GM23338 (cell line): ENCODE results near the gene PCSK5. TPM values are rescaled to one million over a fixed set of nuclear protein-coding genes. Genes with fewer than 3 reads are reported as not detected.

Experiments
- ATAC-seq: fragments of 200-7000 bp; cut with Tn5 transposase; 3 replicates; pipeline ENCODE4 v1.9.1; 2020
- DNase-seq: peaks from one replicate; pipeline ENCODE4 v3.0.0-alpha.2; 2015; ENCODE audit warnings: low spot score
- H2AFZ ChIP-seq: fragments of 200-600 bp; sonication (generic); 2 replicates; pipeline ENCODE4 v1.8.0; 2016; ENCODE audit warnings: antibody characterized with exemption, mild to moderate bottlenecking, moderate library complexity
- H3F3A ChIP-seq: fragments of 200-600 bp; sonication (generic); replicated peaks from 2 replicates; pipeline ENCODE4 v1.8.0; 2017; ENCODE audit warnings: antibody characterized with exemption, mixed run types, low read depth
- H3K27ac ChIP-seq: fragments of 200-600 bp; sonication (generic); 2 replicates; pipeline ENCODE4 v1.6.1; 2016; ENCODE audit warnings: low read depth
- H3K27me3 ChIP-seq: fragments of 200-600 bp; sonication (generic); 2 replicates; pipeline ENCODE4 v1.8.0; 2016; ENCODE audit warnings: mild to moderate bottlenecking, mixed run types, moderate library complexity; ENCODE audit not compliant: insufficient read depth
- H3K36me3 ChIP-seq: fragments of 200-600 bp; sonication (generic); 2 replicates; pipeline ENCODE4 v1.8.0; 2016; ENCODE audit warnings: mild to moderate bottlenecking; ENCODE audit not compliant: insufficient read depth
- H3K4me1 ChIP-seq: fragments of 200-600 bp; sonication (generic); 2 replicates; pipeline ENCODE4 v1.8.0; 2016; ENCODE audit warnings: mild to moderate bottlenecking, moderate library complexity; ENCODE audit not compliant: insufficient read depth
- H3K4me2 ChIP-seq: fragments of 200-600 bp; sonication (generic); 2 replicates; pipeline ENCODE4 v1.7.1; 2017; ENCODE audit warnings: mixed run types
- H3K4me3 ChIP-seq: fragments of 200-600 bp; sonication (generic); 2 replicates; pipeline ENCODE4 v1.6.1; 2016; ENCODE audit warnings: mixed run types
- H3K79me2 ChIP-seq: fragments of 200-600 bp; sonication (generic); replicated peaks from 2 replicates; pipeline ENCODE4 v1.8.0; 2017; ENCODE audit warnings: mild to moderate bottlenecking; ENCODE audit not compliant: insufficient read depth
- H3K9me2 ChIP-seq: fragments of 200-600 bp; sonication (generic); 2 replicates; pipeline ENCODE4 v1.8.0; 2017; ENCODE audit not compliant: insufficient read depth
- H4K20me1 ChIP-seq: fragments of 200-600 bp; sonication (generic); replicated peaks from 2 replicates; pipeline ENCODE4 v1.8.0; 2017; ENCODE audit warnings: mild to moderate bottlenecking; ENCODE audit not compliant: insufficient read depth
- H3K27ac Mint-ChIP-seq: 2 replicates; pipeline ENCODE4 v1.8.0; 2020; ENCODE audit warnings: inconsistent platforms, mild to moderate bottlenecking, moderate library complexity, mixed read lengths
- H3K27me3 Mint-ChIP-seq: 3 replicates; pipeline ENCODE4 v1.8.0; 2022; ENCODE audit warnings: low read depth, mild to moderate bottlenecking, moderate library complexity, mixed read lengths, inconsistent platforms; ENCODE audit not compliant: insufficient read depth, poor library complexity
- H3K36me3 Mint-ChIP-seq: 3 replicates; pipeline ENCODE4 v1.8.0; 2021; ENCODE audit warnings: low read depth, mild to moderate bottlenecking, inconsistent platforms, moderate library complexity, mixed read lengths
- H3K4me1 Mint-ChIP-seq: 3 replicates; pipeline ENCODE4 v1.8.0; 2020; ENCODE audit warnings: mild to moderate bottlenecking, inconsistent platforms, mixed read lengths
- H3K4me3 Mint-ChIP-seq: 3 replicates; pipeline ENCODE4 v1.8.0; 2021; ENCODE audit warnings: moderate library complexity, mild to moderate bottlenecking, inconsistent platforms, mixed read lengths
- H3K9me3 Mint-ChIP-seq: 3 replicates; pipeline ENCODE4 v1.8.0; 2020; ENCODE audit warnings: moderate library complexity, mild to moderate bottlenecking, inconsistent platforms, mixed read lengths
- CREB1 ChIP-seq: fragments of 250-450 bp; sonication (Bioruptor Pico); IDR thresholded peaks from 2 replicates; pipeline ENCODE4 v1.5.0; 2020; ENCODE audit warnings: low read depth, mild to moderate bottlenecking, moderate library complexity
- ETS1 ChIP-seq: IDR thresholded peaks from 2 replicates; pipeline ENCODE4 v1.6.1; 2016; ENCODE audit warnings: antibody characterized with exemption
- EZH2 ChIP-seq: fragments of 200-600 bp; sonication (generic); IDR thresholded peaks from one replicate; pipeline ENCODE4 v1.8.0; 2017; ENCODE audit warnings: antibody characterized with exemption, mild to moderate bottlenecking, low read depth; ENCODE audit not compliant: unreplicated experiment
- EZH2phosphoT487 ChIP-seq: fragments of 200-600 bp; sonication (generic); IDR thresholded peaks from one replicate; pipeline ENCODE4 v1.8.1; 2018; ENCODE audit warnings: antibody characterized with exemption; ENCODE audit not compliant: unreplicated experiment
- JUNB ChIP-seq: IDR thresholded peaks from one replicate; pipeline ENCODE4 v1.6.1; 2016; ENCODE audit warnings: antibody characterized with exemption; ENCODE audit not compliant: unreplicated experiment
- NANOG ChIP-seq: IDR thresholded peaks from 2 replicates; pipeline ENCODE4 v1.6.1; 2016; ENCODE audit warnings: antibody characterized with exemption, borderline replicate concordance
- POLR2AphosphoS5 ChIP-seq: IDR thresholded peaks from 2 replicates; pipeline ENCODE4 v1.6.1; 2016; ENCODE audit warnings: antibody characterized with exemption, low read depth
- STAT1 ChIP-seq: IDR thresholded peaks from one replicate; pipeline ENCODE4 v1.6.1; 2016; ENCODE audit warnings: antibody characterized with exemption; ENCODE audit not compliant: unreplicated experiment
- ZNF114 ChIP-seq: fragments of 250-450 bp; sonication (Bioruptor Pico); IDR thresholded peaks from 2 replicates; pipeline ENCODE4 v1.5.0; 2020; ENCODE audit warnings: mild to moderate bottlenecking, moderate library complexity
- ZNF331 ChIP-seq: fragments of 250-450 bp; sonication (Bioruptor Pico); IDR thresholded peaks from 2 replicates; pipeline ENCODE4 v1.5.0; 2020; ENCODE audit warnings: low read depth, mild to moderate bottlenecking, moderate library complexity
- ZNF462 ChIP-seq: fragments of 250-450 bp; sonication (Bioruptor Pico); IDR thresholded peaks from 2 replicates; pipeline ENCODE4 v1.5.0; 2020; ENCODE audit warnings: mild to moderate bottlenecking, moderate library complexity
- polyA plus RNA-seq: library from polyadenylated mRNA; unstranded; fragments of >200 nt; fragmentation: Nextera tagmentation; extraction: Ambion mirVana; gene quantifications from 2 replicates; pipeline ENCODE4 v1.2.1, GENCODE V29; 2016
- total RNA-seq: library from RNA; depleted of rRNA; stranded (reverse); fragments of >200 nt; shearing (Covaris generic); gene quantifications from 2 replicates; pipeline ENCODE4 v1.2.3, GENCODE V29; 2014
- TF ChIP-seq, protein P1 (sequence below), 2 experiments: fragments of 200-600 bp in 1 of 2; sonication (generic) in 1 of 2; conservative IDR thresholded peaks; 2 replicates each; pipeline versions ENCODE4 v1.5.1 to v1.6.1; 2016 to 2017; ENCODE audit warnings: antibody characterized with exemption in 2 of 2, low read depth in 2 of 2, mild to moderate bottlenecking in 2 of 2, moderate library complexity in 1 of 2

The PCSK5 gene
- total and polyA plus RNA-seq, 2 experiments from 2014 or later, result 12.3 to 34.8 TPM

DNA sequence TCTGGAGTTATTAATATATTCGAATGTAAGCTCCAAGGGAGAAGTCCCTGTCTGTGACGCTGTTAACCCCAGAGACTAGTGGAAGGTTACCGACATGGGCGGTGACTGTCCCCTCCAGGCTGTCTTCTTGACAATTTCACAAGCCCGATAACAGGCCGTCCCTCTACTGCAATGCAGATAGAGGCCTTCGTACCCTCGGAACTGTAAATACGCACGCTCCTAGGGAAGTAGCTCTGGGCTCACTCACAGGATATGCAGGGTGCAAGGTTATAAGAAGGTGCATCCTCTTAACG is 504.4 kb downstream of the PCSK5 start:
- Mint-ChIP-seq H3K4me1 (peaks cover 2% of the 10 kb centered on the region; the same call in 1 of the 3 replicates), H3K27ac (peak overlapping the region; percentile 95), H3K4me3 (peak overlapping the region; percentile 88), H3K36me3 (peaks cover 15% of the 10 kb centered on the region; the same call in 2 of the 3 replicates), H3K9me3 (peaks cover 2% of the 10 kb centered on the region; the same call in 1 of the 3 replicates), H3K27me3 (peaks cover 3% of the 10 kb centered on the region)
- Histone ChIP-seq H3K9me2 (no peaks in the 10 kb centered on the region), H3K36me3 (no peaks in the 10 kb centered on the region), H3K4me2 (peak overlapping the region; percentile 92), H3F3A (peaks cover 10% of the 10 kb centered on the region), H3K27ac (peak overlapping the region; percentile 95), H3K79me2 (peaks cover 25% of the 10 kb centered on the region), H3K27me3 (no peaks in the 10 kb centered on the region), H3K4me3 (peak overlapping the region; percentile 75), H4K20me1 (no peaks in the 10 kb centered on the region), H3K4me1 (no peaks in the 10 kb centered on the region; the same call in 1 of the 2 replicates), H2AFZ (peak overlapping the region; percentile 94)
- DNase-seq (peak; percentile 54), ATAC-seq (peak; percentile 53)
- TF ChIP-seq ZNF114 (CRISPR knock-in tag), result no peak
- no peak for TF ChIP-seq EZH2phosphoT487
- TF ChIP-seq ZNF462 (CRISPR knock-in tag), result no peak
- no peak for TF ChIP-seq ZNF331 (CRISPR knock-in tag)
- TF ChIP-seq JUNB, result no peak
- no peak for TF ChIP-seq NANOG

DNA sequence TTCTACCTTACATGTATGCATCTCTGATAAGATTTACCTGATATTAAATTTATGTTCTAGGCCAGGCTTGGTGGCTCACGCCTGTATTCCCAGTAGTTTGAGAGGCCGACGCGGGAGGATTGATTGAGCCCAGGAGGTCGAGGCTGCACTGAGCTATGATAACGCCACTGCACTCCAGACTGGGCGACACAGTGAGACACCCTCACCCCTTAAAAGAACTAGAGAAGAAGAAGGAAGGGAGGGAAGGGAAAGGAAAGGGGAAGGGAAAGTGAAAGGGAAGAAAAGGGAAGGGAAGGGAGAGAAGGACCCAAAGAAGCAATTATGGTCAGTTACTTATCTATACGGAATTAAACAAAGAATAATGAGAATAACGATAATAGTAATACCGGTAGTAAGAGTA is 504.9 kb downstream of the PCSK5 start:
- peaks cover 3% of the 10 kb centered on the region for H3K27me3 Mint-ChIP-seq
- H3K79me2 ChIP-seq, result peaks cover 25% of the 10 kb centered on the region
- peak overlapping the region; percentile 75 for H3K4me3 ChIP-seq
- H3K36me3 ChIP-seq, result no peaks in the 10 kb centered on the region
- ATAC-seq (no peak), DNase-seq (no peak)
- H4K20me1 ChIP-seq, result no peaks in the 10 kb centered on the region
- peaks cover 2% of the 10 kb centered on the region; the same call in 1 of the 3 replicates for H3K4me1 Mint-ChIP-seq
- H3K9me3 Mint-ChIP-seq, result peaks cover 2% of the 10 kb centered on the region; the same call in 1 of the 3 replicates
- no peak overlapping the region for H3K27ac Mint-ChIP-seq
- peaks cover 15% of the 10 kb centered on the region; the same call in 2 of the 3 replicates for H3K36me3 Mint-ChIP-seq
- H2AFZ ChIP-seq, result no peak overlapping the region
- H3K9me2 ChIP-seq, result no peaks in the 10 kb centered on the region
- H3F3A ChIP-seq, result peaks cover 10% of the 10 kb centered on the region
- no peaks in the 10 kb centered on the region; the same call in 1 of the 2 replicates for H3K4me1 ChIP-seq
- no peaks in the 10 kb centered on the region for H3K27me3 ChIP-seq
- H3K4me2 ChIP-seq, result peak overlapping the region; percentile 92
- peak overlapping the region; percentile 88 for H3K4me3 Mint-ChIP-seq
- no peak overlapping the region for H3K27ac ChIP-seq
- TF ChIP-seq STAT1 (no peak), CREB1 (no peak), EZH2phosphoT487 (no peak), EZH2 (no peak), JUNB (no peak), NANOG (no peak), ZNF114 (CRISPR knock-in tag) (no peak), POLR2AphosphoS5 (no peak), ZNF331 (CRISPR knock-in tag) (no peak), ETS1 (no peak)
- TF ChIP-seq, protein P1, sequence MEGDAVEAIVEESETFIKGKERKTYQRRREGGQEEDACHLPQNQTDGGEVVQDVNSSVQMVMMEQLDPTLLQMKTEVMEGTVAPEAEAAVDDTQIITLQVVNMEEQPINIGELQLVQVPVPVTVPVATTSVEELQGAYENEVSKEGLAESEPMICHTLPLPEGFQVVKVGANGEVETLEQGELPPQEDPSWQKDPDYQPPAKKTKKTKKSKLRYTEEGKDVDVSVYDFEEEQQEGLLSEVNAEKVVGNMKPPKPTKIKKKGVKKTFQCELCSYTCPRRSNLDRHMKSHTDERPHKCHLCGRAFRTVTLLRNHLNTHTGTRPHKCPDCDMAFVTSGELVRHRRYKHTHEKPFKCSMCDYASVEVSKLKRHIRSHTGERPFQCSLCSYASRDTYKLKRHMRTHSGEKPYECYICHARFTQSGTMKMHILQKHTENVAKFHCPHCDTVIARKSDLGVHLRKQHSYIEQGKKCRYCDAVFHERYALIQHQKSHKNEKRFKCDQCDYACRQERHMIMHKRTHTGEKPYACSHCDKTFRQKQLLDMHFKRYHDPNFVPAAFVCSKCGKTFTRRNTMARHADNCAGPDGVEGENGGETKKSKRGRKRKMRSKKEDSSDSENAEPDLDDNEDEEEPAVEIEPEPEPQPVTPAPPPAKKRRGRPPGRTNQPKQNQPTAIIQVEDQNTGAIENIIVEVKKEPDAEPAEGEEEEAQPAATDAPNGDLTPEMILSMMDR (conservative IDR thresholded peaks at IDR 0.05; ENCODE audit: low read depth in 2 of 2), result no peak
